GM21526 (cell line): ENCODE data around the gene DTX4.

Experiments
- ATAC-seq: cut with Tn5 transposase; IDR thresholded peaks from one replicate; pipeline ENCODE4 v1.9.1; 2021; ENCODE audit warnings: moderate library complexity; ENCODE audit not compliant: unreplicated experiment, low FRiP score

Gene DTX4

GRCh38 chr11:59216641-59217564 lies 45.0 kb downstream of the DTX4 start:
- peak; percentile 89 for ATAC-seq

- ATAC-seq = no peak
Measured at GRCh38 chr11:59218319-59218718, 46.4 kb downstream of the DTX4 start.

GRCh38 chr11:59218893-59219292 lies 47.0 kb downstream of the DTX4 start:
- no peak for ATAC-seq

- no peak for ATAC-seq
Measured at GRCh38 chr11:59219836-59220235, 47.9 kb downstream of the DTX4 start.

GRCh38 chr11:59221441-59221840 lies 49.5 kb downstream of the DTX4 start:
- ATAC-seq = no peak

- ATAC-seq = no peak
Measured at GRCh38 chr11:59222464-59223060, 50.6 kb downstream of the DTX4 start.

- ATAC-seq = no peak
Measured at GRCh38 chr11:59223177-59223576, 51.2 kb downstream of the DTX4 start.

- ATAC-seq = no peak
Measured at GRCh38 chr11:59223611-59224010, 51.7 kb downstream of the DTX4 start.

- peak; percentile 41 for ATAC-seq
Measured at GRCh38 chr11:59224351-59224928, 52.5 kb downstream of the DTX4 start.

GRCh38 chr11:59225017-59225416 lies 53.1 kb downstream of the DTX4 start:
- peak; percentile 53 for ATAC-seq

GRCh38 chr11:59226396-59226795 lies 54.5 kb downstream of the DTX4 start:
- ATAC-seq = no peak

GRCh38 chr11:59240322-59240721 lies 68.4 kb downstream of the DTX4 start:
- ATAC-seq = no peak

- ATAC-seq = no peak
Measured at GRCh38 chr11:59243633-59244032, 71.7 kb downstream of the DTX4 start.

- ATAC-seq = no peak
Measured at GRCh38 chr11:59247531-59248227, 75.7 kb downstream of the DTX4 start.

- no peak for ATAC-seq
Measured at GRCh38 chr11:59249535-59249934, 77.6 kb downstream of the DTX4 start.

GRCh38 chr11:59253001-59253400 lies 81.1 kb downstream of the DTX4 start:
- ATAC-seq = no peak

- ATAC-seq = no peak
Measured at GRCh38 chr11:59254286-59254685, 82.4 kb downstream of the DTX4 start.

GRCh38 chr11:59255281-59255680 lies 83.3 kb downstream of the DTX4 start:
- ATAC-seq = no peak
